ENCODE data around the gene CCDC137.

Gene CCDC137

DNA sequence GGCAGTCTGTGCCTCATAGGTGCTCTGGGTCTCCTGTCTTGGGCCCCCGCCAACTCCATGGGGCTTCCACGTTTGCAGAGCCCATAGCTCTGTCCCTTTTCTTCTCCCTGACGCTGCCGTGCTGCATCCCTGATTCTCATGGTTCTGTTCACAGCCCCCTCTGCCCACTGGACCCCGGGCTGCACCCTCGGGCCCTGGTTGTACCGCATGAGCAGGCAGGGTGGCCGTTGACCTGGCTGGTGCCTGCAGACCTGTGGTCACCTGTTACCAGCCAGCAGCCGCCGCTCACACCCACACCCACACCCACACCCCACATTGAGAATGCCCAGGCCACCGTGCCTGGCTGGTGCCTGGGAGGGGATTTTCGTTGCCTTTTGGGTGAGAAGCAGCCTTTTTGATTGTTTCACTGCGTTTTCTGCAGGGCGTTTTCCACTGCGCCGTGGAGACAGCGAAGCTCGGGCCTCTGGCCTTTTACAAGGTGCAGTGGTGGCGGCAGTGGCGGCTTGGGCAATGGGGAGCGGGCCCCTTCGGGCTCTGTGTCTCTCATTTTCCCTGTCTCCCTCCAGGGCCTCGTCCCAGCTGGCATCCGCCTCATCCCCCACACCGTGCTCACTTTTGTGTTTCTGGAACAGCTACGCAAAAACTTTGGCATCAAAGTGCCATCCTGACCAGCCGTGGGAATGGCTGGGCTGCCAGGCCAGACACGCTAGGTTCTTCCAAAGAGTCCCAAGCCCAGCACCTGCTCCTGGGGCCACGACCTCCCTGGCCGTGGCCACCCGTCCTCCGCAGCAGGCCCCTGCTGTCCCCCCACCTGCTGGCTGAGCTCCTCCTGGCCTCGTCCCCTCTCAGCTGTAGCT, 53.1 kb downstream of the CCDC137 start:
- no peaks in the 10 kb centered on the region for H3K4me1 Mint-ChIP-seq
- ATAC-seq = no peak
- no peak overlapping the region for H3K4me3 Mint-ChIP-seq
- H3K9me3 Mint-ChIP-seq = no peaks in the 10 kb centered on the region
- H3K27me3 Mint-ChIP-seq = peaks cover 13% of the 10 kb centered on the region
- DNase-seq = no peak
- no peaks in the 10 kb centered on the region for H3K36me3 Mint-ChIP-seq (ENCODE audit: low read depth)
- no peak overlapping the region for H3K27ac Mint-ChIP-seq

GRCh38 chr17:81720267-81721071, 53.9 kb downstream of the CCDC137 start:
- Mint-ChIP-seq H3K9me3 (no peaks in the 10 kb centered on the region), H3K27me3 (peaks cover 13% of the 10 kb centered on the region), H3K4me1 (no peaks in the 10 kb centered on the region), H3K4me3 (no peak overlapping the region), H3K36me3 (ENCODE audit: low read depth) (no peaks in the 10 kb centered on the region), H3K27ac (no peak overlapping the region)
- DNase-seq (no peak), ATAC-seq (no peak)

GRCh38 chr17:81722184-81723120, 55.9 kb downstream of the CCDC137 start:
- no peaks in the 10 kb centered on the region for H3K9me3 Mint-ChIP-seq
- ATAC-seq = peak; percentile 37
- DNase-seq = no peak
- no peaks in the 10 kb centered on the region for H3K4me1 Mint-ChIP-seq
- peaks cover 15% of the 10 kb centered on the region for H3K27me3 Mint-ChIP-seq
- no peak overlapping the region for H3K27ac Mint-ChIP-seq
- no peaks in the 10 kb centered on the region for H3K36me3 Mint-ChIP-seq (ENCODE audit: low read depth)
- no peak overlapping the region for H3K4me3 Mint-ChIP-seq

All from activated naive CD8-positive, alpha-beta T cell treated with anti-CD3 and anti-CD28 coated beads, Interleukin-2, amount 50 U/mL, for 24 hours (primary cell).